CD4-positive, alpha-beta T cell treated with Interleukin-6 for 4 hours (primary cell): ENCODE data around the gene DYDC2.
"Not testable (repeated sequence)": the region's sequence is repeated elsewhere in the genome, so short reads cannot be mapped to it uniquely, and the experiment has no call there.

Experiments used
- DNase-seq: peaks from one replicate; pipeline ENCODE4 v3.0.0-alpha.2; 2020; ENCODE audit warnings: mixed read lengths

Gene DYDC2

DNA sequence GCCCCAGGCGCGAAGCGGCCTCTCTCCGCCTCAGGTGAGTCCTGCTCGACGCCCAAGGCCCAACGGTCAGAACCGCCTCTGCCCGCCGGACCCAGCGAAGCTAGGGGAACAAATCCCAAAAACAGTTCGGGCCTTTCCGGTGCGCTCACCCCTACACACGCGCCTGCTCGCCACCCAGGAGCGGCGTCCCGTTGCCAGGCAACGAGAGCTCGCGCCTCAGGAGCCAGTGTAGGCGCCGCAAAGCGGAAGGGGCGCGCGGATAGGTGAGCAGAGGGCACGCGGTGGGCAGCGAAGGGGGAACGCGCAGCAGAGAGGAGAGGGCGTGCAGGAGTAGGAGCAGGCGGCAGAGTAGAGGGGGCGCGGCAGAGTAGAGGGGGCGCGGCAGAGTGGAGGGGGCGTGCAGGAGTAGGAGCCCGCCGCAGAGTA, at the start of gene DYDC2, which contains the start of gene DYDC1:
TSS of gene DYDC2 (plus strand) at position 219 of the 426 bp plus-strand sequence. CDS start 5,663 bp downstream, outside the sequence.
TSS of gene DYDC1 (minus strand) at position 193 of the 426 bp plus-strand sequence. CDS start 4,154 bp downstream, outside the sequence.
- DNase-seq = peak; percentile 70

DNA sequence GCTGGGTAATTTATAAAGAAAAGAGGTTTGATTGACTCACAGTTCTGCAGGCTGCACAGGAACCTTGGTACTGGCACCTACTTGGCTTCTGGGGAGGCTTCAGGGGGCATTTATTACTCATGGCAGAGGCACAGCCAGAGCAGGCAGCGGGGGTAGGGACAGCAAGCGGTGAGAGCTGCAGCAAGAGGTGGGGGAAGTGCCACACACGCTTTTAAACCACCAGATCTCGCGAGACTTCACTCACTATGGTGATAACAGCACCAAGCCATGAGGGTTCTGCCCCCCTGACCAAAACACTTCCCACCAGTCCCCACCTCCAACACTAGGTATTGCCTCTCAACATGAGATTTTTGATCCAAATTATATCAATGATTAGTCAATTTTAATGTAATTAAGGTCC, 43.1 kb upstream of the DYDC2 start:
- DNase-seq = no peak

GRCh38 chr10:80315391-80315790, 41.2 kb upstream of the DYDC2 start:
- DNase-seq = no peak

GRCh38 chr10:80318742-80319141, 37.8 kb upstream of the DYDC2 start:
- DNase-seq = no peak

- no peak for DNase-seq
Observed at GRCh38 chr10:80319318-80319717, 37.3 kb upstream of the DYDC2 start.

- no peak for DNase-seq
Observed at GRCh38 chr10:80319725-80320290, 36.8 kb upstream of the DYDC2 start.

GRCh38 chr10:80320377-80320776, 36.2 kb upstream of the DYDC2 start:
- DNase-seq = no peak

DNA sequence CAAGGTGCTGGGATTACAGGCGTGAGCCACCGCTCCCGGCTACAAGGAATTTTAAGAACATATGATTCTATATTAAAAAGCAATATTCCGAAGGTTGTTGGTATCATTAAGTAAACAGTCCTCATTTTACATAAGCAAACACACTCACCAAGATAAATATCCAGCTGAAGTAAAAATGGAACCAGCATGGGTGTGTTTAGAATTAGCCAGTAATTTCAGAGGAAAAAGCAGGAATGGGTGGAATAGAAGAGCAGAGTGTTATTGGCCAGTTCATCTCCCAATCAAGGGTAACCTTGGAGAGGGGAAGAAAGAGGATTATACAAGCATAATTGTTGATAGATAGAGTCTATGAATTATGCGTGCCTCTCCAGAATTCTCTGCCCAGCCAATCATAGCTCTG, 35.4 kb upstream of the DYDC2 start:
- no peak for DNase-seq

- no peak for DNase-seq
Observed at GRCh38 chr10:80322158-80322557, 34.4 kb upstream of the DYDC2 start.

DNA sequence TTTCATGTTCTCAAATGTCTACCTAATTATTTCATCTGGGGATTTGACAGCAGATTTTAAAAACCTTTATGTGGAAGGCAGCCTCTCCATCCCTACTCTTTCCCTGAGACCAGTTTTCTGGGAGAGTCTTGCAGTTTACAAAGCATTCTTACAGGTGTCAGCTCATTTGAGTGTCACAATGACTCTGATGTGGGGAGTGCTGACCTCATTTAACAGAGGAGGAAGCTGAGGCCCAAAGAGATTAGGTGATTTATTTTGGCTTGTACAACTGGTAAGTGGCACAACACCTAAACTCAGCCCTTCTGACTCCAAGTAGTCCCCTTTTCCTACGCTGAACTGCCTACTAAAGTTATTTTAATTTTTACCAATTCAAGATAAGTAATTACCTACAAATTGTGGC, 33.9 kb upstream of the DYDC2 start:
- DNase-seq = no peak

GRCh38 chr10:80323311-80323710, 33.3 kb upstream of the DYDC2 start:
- DNase-seq = no peak

DNA sequence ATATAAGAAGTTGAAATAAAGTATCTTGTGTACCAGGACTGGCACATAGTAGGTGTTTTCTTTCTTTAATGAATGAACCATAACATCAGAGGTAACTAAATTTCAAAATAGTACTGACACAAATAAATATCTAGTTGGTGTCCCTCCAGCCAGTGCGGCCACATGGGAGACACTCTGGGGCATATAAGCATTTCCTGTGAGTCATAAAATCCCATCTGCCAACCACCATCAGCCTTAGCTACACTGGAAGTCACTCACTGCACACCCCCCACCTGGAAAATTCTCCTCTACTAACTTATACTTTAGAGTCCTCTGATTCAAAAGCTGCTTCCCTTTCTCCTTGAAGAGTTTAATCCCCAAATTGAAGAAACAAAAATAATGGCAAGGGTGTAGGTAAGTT, 32.5 kb upstream of the DYDC2 start:
- DNase-seq = no peak

GRCh38 chr10:80324891-80325364, 31.7 kb upstream of the DYDC2 start:
- DNase-seq = no peak

DNA sequence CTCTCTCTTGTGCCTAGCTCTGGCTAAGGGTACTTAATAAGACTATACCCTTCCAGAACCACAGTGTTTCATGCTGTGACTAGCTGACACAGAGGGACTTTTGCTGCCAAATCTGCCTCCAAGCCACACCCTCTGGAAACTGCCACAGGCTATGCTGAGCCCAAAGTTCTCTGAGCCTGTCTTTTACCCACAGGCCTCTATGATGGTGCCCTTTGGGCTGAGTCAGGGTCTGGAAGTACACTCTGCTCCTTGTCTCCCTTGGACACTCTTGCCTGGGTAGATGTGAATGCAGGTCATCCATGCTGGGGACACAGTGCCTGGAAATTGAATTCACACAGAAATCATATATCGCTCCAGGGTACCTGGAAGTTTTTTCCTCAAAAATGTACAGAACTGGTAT, 22.6 kb upstream of the DYDC2 start:
- DNase-seq = no peak

- DNase-seq = no peak
Observed at GRCh38 chr10:80344276-80344675, 12.3 kb upstream of the DYDC2 start.

- no peak for DNase-seq
Observed at GRCh38 chr10:80344912-80345311, 11.7 kb upstream of the DYDC2 start.

- DNase-seq = no peak
Observed at GRCh38 chr10:80350251-80350650, 6.3 kb upstream of the DYDC2 start.

DNA sequence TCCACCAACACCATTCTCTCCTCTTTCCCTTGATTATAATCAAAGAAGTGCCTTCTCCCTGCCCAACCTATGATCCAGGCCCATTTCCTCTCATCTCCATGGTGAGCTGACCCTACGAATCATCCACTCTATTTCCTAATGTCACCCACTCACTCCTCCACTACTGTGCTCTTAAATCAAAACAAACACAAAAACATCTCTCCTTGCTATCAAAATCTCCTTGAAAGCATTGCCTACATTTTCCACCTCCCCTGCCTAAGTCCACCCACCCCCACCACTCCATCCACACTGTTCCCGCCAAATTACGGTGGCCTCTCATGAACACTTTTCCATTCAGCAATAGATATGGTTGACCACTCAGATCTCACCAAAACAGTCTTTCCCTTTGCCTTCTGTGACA, 5.4 kb upstream of the DYDC2 start:
- DNase-seq = no peak

GRCh38 chr10:80356989-80357850, 639 bp downstream of the DYDC2 start:
- peak; percentile 28 for DNase-seq

DNA sequence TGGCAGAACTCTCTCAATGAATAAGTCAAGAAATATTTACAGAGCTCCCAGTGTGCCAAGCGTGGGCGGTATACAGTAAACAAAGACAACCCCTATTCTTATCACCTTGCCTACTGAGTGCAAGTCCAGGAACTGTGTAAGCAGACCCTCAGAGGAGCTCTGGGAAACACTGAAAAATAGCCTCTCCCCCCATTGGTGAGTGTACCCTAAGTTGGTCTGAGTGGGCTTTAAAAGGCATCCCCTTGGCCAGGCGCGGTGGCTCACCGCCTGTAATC, 1.2 kb downstream of the DYDC2 start:
- DNase-seq = no peak

DNA sequence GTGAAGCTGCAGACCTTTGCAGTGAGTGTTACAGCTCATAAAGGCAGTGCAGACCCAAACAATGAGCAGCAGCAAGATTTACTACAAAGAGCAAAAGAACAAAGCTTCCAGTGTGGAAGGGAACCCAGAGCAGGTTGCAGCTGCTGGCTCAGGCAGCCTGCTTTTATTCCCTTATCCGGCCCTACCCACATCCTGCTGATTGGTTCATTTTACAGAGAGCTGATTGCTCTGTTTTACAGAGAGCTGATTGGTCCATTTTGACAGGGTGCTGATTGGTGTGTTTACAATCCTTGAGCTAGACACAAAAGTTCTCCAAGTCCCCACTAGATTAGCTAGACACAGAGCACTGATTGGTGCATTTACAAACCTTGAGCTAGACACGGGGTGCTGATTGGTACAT, 2.3 kb downstream of the DYDC2 start:
- DNase-seq = not testable (repeated sequence)

DNA sequence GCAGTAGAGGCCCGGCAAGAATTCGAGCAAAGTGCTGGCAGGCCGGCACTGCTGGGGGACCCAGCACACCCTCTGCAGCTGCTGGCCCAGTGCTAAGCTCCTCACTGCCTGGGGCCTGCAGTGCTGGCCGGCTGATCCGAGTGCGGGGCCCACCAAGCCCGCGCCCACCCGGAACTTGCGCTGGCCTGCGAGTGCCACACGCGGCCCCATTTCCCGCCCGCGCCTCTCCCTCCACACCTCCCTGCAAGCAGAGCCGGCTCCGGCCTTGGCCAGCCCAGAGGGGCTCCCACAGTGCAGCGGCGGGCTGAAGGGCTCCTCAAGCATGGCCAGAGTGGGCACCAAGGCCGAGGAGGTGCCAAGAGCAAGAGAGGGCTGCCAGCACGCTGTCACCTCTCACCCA, 3.1 kb downstream of the DYDC2 start:
- DNase-seq = no peak

DNA sequence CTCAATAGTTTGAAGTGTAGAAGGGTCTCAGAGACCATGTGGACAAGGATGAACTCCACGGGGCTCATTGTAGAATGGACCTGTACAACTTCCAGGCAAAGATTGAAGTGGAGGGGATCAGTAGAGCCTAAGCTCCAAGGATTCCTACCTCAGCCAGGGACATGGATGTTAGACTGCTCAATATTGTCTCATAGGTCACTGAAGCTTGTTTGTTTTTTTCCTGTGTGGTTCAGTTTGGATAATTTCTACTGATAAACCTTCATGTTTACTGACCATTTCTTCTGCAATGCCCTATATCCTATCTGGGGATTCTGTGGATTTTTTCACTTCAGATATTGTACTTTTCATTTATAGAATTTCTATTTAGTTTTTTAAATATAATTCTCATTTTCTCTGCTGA, 8.9 kb downstream of the DYDC2 start:
- no peak for DNase-seq

DNA sequence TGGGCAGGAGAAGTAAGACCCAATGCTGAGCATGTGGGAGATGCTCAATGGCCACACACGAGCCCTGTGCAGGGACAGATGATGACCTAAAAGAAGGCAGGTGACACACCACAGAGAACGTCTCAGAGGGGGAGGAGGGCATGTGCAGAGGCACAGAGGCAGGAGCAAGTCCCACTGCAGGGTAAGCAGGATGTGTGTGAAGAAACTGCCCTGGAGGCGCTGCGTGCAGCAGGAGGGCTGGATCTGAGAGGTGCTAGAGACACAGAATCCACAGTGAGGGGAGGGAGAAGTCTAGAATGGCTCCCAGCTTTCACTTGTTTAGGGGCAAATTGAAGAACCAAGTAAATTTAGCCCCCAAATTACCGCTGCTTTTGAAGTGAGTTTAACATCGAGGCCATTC, 14.9 kb downstream of the DYDC2 start:
- no peak for DNase-seq

DNA sequence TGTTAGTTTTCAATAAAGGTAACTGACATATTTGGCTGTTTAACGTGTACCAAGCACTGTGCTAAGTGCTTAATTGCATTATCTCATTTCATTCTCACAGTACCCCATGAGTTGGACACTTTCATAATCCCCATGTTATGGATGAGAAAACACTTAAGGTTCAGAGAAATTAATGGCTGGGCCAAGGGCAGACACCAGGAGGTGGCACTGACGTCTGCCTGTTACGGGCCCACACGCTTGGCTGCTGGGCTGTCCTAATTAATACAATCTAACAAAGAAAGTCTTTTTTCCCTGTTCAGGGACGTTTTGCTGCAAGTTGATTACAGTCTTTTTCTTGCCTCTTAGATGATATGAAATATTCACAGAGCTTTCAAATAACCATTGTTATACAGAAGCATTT, 16.1 kb downstream of the DYDC2 start:
- no peak for DNase-seq
